Ovary (tissue), 3 donors: Measurements from ENCODE around the gene RPUSD4.

Experiments used
- EP300 ChIP-seq: sonication (generic); formaldehyde crosslinking; IDR thresholded peaks from one replicate; pipeline ENCODE4 v1.6.1; 2017; ENCODE audit warnings: antibody characterized with exemption
- POLR2A ChIP-seq: fragments of 450-650 bp; IDR thresholded peaks from one replicate; pipeline ENCODE4 v1.6.1; 2017; ENCODE audit warnings: antibody characterized with exemption, mild to moderate bottlenecking, moderate library complexity
- TF ChIP-seq, protein P1 (sequence below), 3 donors: fragments of 450-650 bp in 2 of 3; fragments of 200-600 bp in 1 of 3; IDR thresholded peaks; one replicate each; pipeline versions ENCODE4 v1.5.1 to v1.8.0; 2016 to 2022; ENCODE audit warnings: antibody characterized with exemption in 3 of 3, mild to moderate bottlenecking in 1 of 3
- donor health status: DM: no; HTN: no; CAD: no.

DNA sequence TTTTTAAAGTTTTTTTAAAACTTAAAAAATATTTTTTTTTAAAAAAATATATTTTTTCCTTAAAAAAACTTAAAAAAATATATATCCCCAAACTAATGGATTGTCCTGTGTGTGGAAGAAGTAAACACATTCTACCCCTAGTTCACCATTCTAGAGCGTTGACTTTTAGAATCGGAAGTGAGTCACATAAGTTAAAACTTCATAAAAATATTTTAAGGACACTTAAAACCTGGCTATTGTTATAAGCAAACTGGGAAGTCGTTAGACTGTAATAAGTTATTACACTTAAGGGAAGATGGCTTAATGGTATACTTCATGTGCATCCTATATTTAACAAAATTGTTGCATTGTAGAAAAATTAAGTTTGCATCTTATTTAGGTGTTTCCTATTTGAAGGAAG is 21.2 kb upstream of the RPUSD4 start:
- TF ChIP-seq POLR2A (no peak), EP300 (no peak)
- TF ChIP-seq, protein P1, sequence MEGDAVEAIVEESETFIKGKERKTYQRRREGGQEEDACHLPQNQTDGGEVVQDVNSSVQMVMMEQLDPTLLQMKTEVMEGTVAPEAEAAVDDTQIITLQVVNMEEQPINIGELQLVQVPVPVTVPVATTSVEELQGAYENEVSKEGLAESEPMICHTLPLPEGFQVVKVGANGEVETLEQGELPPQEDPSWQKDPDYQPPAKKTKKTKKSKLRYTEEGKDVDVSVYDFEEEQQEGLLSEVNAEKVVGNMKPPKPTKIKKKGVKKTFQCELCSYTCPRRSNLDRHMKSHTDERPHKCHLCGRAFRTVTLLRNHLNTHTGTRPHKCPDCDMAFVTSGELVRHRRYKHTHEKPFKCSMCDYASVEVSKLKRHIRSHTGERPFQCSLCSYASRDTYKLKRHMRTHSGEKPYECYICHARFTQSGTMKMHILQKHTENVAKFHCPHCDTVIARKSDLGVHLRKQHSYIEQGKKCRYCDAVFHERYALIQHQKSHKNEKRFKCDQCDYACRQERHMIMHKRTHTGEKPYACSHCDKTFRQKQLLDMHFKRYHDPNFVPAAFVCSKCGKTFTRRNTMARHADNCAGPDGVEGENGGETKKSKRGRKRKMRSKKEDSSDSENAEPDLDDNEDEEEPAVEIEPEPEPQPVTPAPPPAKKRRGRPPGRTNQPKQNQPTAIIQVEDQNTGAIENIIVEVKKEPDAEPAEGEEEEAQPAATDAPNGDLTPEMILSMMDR (IDR thresholded peaks at IDR 0.05) = no peak
